GM12874 (cell line): Measurements from ENCODE around the gene KIF24.

Experiments used
- TF ChIP-seq, protein P1 (sequence below): IDR thresholded peaks from 2 replicates; pipeline ENCODE4 v1.5.1; 2011; ENCODE audit warnings: low read depth, mild to moderate bottlenecking, control low read depth, low read length, moderate library complexity; ENCODE audit not compliant: insufficient read depth

KIF24 gene

DNA sequence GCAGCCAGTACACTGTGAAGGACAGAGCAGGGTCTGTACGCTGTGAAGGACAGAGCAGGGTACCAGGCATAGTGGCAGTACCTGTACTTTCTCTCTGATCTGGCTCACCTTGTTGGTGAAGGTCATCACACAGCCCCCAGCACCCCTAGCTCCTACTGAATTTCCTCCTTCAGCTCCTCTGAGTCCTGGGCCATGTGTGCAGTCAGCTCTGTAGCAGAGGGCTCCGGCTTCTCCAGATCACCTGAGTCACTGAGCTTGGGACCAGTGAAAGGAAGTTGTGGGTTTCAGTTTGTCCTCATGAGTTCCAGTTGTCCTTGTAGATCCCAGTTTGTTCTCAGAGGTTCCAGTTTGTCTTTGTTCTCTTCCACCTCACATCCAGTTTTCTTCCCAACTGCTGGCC lies 5.8 kb upstream of the KIF24 start:
- TF ChIP-seq, protein P1, sequence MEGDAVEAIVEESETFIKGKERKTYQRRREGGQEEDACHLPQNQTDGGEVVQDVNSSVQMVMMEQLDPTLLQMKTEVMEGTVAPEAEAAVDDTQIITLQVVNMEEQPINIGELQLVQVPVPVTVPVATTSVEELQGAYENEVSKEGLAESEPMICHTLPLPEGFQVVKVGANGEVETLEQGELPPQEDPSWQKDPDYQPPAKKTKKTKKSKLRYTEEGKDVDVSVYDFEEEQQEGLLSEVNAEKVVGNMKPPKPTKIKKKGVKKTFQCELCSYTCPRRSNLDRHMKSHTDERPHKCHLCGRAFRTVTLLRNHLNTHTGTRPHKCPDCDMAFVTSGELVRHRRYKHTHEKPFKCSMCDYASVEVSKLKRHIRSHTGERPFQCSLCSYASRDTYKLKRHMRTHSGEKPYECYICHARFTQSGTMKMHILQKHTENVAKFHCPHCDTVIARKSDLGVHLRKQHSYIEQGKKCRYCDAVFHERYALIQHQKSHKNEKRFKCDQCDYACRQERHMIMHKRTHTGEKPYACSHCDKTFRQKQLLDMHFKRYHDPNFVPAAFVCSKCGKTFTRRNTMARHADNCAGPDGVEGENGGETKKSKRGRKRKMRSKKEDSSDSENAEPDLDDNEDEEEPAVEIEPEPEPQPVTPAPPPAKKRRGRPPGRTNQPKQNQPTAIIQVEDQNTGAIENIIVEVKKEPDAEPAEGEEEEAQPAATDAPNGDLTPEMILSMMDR: no peak

- TF ChIP-seq, protein P1: no peak
These were observed 5.3 kb upstream of the KIF24 start for GRCh38 chr9:34334337-34334824.

- TF ChIP-seq, protein P1: no peak
These were observed 4.8 kb upstream of the KIF24 start for GRCh38 chr9:34333836-34334235.

GRCh38 chr9:34332076-34332964 lies 3.3 kb upstream of the KIF24 start:
- TF ChIP-seq, protein P1: 0 out of 2 replicates have a peak, but pooled peaks have one; percentile 20

DNA sequence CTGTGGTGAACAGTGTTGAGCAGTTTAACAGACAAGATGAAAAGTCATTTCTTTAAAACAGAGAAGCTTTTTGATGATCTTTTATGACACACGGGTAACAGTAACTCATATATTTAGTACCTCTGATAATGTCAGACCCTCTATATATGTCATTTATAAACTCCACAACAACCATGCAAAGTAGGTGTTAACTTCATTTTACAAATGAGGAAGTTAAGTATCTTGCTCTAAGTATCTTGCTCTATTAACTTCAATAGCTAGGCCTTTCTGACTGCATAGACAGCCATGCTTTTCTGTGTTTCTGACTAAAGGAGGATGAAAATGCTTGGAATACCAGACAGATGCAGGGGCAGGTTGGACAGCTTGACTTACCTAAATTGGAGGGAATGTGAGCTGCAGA lies 2.1 kb upstream of the KIF24 start:
- TF ChIP-seq, protein P1: no peak

GRCh38 chr9:34328500-34328986 lies 525 bp downstream of the KIF24 start:
- TF ChIP-seq, protein P1: no peak

GRCh38 chr9:34326690-34327089 lies 2.4 kb downstream of the KIF24 start:
- TF ChIP-seq, protein P1: no peak
